ENCODE data around the gene BICRAL.

DNA sequence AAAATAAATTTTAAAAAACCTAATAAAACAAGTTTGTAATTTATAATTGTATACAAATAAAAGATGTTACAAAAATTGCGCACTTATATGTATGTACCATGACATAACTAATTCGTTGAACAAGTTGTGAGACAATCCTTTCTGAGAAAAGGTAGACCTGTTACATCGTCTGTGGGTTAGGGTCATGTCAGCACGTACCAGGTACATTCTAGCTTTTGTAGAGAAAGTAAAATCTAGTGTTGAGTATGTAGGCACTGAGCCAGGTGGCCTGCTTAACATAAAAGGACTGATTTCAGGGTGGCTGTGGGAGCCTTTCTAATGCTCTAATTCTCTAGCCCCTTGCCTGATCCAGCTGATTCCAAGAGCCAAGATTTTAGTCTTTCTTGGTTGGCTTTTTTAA lies 108.0 kb downstream of the BICRAL start:
- TF ChIP-seq FOXK2 (IDR thresholded peaks at IDR 0.05) (no peak), NFRKB (IDR thresholded peaks at IDR 0.05) (no peak), CTBP1 (IDR thresholded peaks at IDR 0.05; ENCODE audit: borderline replicate concordance) (no peak), ARNT (IDR thresholded peaks at IDR 0.05) (no peak), L3MBTL2 (conservative IDR thresholded peaks at IDR 0.05) (no peak)
- TF ChIP-seq, protein P1, sequence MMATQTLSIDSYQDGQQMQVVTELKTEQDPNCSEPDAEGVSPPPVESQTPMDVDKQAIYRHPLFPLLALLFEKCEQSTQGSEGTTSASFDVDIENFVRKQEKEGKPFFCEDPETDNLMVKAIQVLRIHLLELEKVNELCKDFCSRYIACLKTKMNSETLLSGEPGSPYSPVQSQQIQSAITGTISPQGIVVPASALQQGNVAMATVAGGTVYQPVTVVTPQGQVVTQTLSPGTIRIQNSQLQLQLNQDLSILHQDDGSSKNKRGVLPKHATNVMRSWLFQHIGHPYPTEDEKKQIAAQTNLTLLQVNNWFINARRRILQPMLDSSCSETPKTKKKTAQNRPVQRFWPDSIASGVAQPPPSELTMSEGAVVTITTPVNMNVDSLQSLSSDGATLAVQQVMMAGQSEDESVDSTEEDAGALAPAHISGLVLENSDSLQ (IDR thresholded peaks at IDR 0.05), result no peak
